ENCODE measurements around the gene RC3H1. TPM values are rescaled to one million over a fixed set of nuclear protein-coding genes. Genes with fewer than 3 reads are reported as not detected.

The RC3H1 gene
- total and polyA plus RNA-seq, 10 of the 15 experiments (the other 5 are each of a cell fraction or from before 2014, with no cell fraction given), result 1.4 to 33.9 (median 11.8) TPM

DNA sequence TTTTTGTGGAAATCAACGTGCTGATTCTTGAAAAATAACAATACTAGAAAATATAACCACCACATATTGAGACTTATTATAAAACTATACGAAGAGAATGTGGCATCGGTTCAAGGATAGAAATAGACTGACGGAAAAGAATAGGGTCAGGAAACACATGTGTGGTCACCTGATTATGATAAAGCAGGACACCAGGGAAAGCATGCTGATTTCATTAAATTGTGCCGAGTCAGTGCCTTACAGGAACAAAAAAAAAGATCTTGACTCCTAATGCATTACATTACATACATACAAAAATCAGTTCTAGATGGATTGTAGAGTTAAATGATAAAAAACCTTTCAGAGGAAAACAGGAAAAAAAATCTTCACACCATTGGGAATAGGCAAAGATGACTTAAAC, 61.5 kb downstream of the RC3H1 start (continued):
- TF ChIP-seq RBBP5 (conservative IDR thresholded peaks at IDR 0.05) (no peak), NFXL1 (IDR thresholded peaks at IDR 0.05; ENCODE audit: borderline replicate concordance) (no peak), LARP7 (IDR thresholded peaks at IDR 0.05) (no peak), CBFB (IDR thresholded peaks at IDR 0.05; ENCODE audit: low read depth) (no peak), CREB1 (IDR thresholded peaks at IDR 0.05; ENCODE audit: low read depth) (no peak)

DNA sequence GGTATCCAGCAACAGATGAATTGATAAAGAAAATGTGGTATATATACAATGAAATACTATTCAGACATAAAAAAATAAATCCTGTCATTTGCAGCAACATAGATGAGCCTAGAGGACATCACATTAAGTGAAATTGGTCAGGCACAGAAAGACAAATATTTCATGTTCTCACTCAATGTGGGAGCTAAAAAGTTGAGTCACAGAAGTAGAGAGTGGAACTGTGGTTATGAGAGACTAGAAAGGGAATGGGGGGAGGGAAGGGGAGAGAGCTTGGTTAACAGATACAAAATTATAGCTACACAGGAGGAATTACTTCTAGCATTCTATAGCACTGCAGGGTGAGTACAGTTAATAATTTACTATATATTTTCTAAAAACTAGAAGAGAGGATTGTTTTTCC, 68.0 kb downstream of the RC3H1 start:
- Histone ChIP-seq H3K4me2 (ENCODE audit: control insufficient read depth, insufficient read depth) (no peak overlapping the region), H3K4me3 (no peak overlapping the region), H3K4me1 (ENCODE audit: control insufficient read depth, insufficient read depth, low read length) (no peaks in the 10 kb centered on the region), H3K36me3 (ENCODE audit: control insufficient read depth in 2 of 2, insufficient read depth in 2 of 2, low read length in 1 of 2) (peaks cover 0 to 36% of the 10 kb centered on the region in 2 experiments; a peak in 3 of 4 replicates), H2AFZ (ENCODE audit: control insufficient read depth, low read depth, low read length) (no peak overlapping the region), H3K79me2 (ENCODE audit: control insufficient read depth, insufficient read depth, low read length) (no peaks in the 10 kb centered on the region), H3K27me3 (replicated peaks in 1 of 2; ENCODE audit: control insufficient read depth in 2 of 2, insufficient read depth in 2 of 2, low read length in 1 of 2) (no peaks in the 10 kb centered on the region), H3K9me3 (replicated peaks; ENCODE audit: control insufficient read depth, insufficient read depth, low read length) (no peaks in the 10 kb centered on the region), H3K27ac (ENCODE audit: control insufficient read depth, insufficient read depth) (no peak overlapping the region), H3K9ac (ENCODE audit: control insufficient read depth, insufficient read depth, low read length) (no peak overlapping the region), H4K20me1 (ENCODE audit: control insufficient read depth, insufficient read depth) (no peaks in the 10 kb centered on the region)
- in situ Hi-C loops (cut with MboI) (no loop called here), intact Hi-C loops (cut with micrococcal nuclease; ENCODE audit: unreplicated experiment) (no loop called here)
- ChIA-PET SMC1A (ENCODE audit: uncharacterized antibody, unreplicated experiment) (no interaction called here), POLR2A (no interaction called here), RAD21 (ENCODE audit: unreplicated experiment) (no interaction called here), CTCF (no interaction called here)
- TF ChIP-seq USF1 (IDR thresholded peaks at IDR 0.05; ENCODE audit: borderline replicate concordance, extremely low read length, insufficient read depth, low read depth, low read length), result no peak
- no peak for TF ChIP-seq RELB (IDR thresholded peaks at IDR 0.05; ENCODE audit: low read depth)
- TF ChIP-seq, protein P1, sequence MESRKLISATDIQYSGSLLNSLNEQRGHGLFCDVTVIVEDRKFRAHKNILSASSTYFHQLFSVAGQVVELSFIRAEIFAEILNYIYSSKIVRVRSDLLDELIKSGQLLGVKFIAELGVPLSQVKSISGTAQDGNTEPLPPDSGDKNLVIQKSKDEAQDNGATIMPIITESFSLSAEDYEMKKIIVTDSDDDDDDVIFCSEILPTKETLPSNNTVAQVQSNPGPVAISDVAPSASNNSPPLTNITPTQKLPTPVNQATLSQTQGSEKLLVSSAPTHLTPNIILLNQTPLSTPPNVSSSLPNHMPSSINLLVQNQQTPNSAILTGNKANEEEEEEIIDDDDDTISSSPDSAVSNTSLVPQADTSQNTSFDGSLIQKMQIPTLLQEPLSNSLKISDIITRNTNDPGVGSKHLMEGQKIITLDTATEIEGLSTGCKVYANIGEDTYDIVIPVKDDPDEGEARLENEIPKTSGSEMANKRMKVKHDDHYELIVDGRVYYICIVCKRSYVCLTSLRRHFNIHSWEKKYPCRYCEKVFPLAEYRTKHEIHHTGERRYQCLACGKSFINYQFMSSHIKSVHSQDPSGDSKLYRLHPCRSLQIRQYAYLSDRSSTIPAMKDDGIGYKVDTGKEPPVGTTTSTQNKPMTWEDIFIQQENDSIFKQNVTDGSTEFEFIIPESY (IDR thresholded peaks at IDR 0.05), result no peak
- no peak for TF ChIP-seq MTA2 (IDR thresholded peaks at IDR 0.05; ENCODE audit: low read depth)
- TF ChIP-seq SUPT20H (IDR thresholded peaks at IDR 0.05; ENCODE audit: borderline replicate concordance, control insufficient read depth, low read depth, low read length), result no peak
- no peak for TF ChIP-seq CTCF (IDR thresholded peaks at IDR 0.05 in 2 of 3, conservative IDR thresholded peaks at IDR 0.05 in 1 of 3; ENCODE audit: control insufficient read depth in 2 of 3, extremely low read depth in 1 of 3, insufficient read depth in 1 of 3, low read depth in 3 of 3, low read length in 3 of 3)
- TF ChIP-seq PAX8 (IDR thresholded peaks at IDR 0.05), result no peak
- TF ChIP-seq STAT1 (conservative IDR thresholded peaks at IDR 0.05), result no peak
- BruUV-seq (replicated peaks), result no TSS peak
- DNase-seq (ENCODE audit: low read depth, low spot score) (no peak), ATAC-seq (no peak), FAIRE-seq (no peak)
